Stimulated activated CD8-positive, alpha-beta memory T cell treated with anti-CD3 and anti-CD28 coated beads, Interleukin-7, amount 100 ng/mL, for 48 hours (primary cell): ENCODE results near the gene NRXN3.

Experiments used
- DNase-seq, 2 donors: peaks; one replicate each; pipeline ENCODE4 v3.0.0-alpha.2; 2020; ENCODE audit warnings: low read depth in 1 of 2; ENCODE audit errors: extremely low read depth in 1 of 2

The NRXN3 gene

DNA sequence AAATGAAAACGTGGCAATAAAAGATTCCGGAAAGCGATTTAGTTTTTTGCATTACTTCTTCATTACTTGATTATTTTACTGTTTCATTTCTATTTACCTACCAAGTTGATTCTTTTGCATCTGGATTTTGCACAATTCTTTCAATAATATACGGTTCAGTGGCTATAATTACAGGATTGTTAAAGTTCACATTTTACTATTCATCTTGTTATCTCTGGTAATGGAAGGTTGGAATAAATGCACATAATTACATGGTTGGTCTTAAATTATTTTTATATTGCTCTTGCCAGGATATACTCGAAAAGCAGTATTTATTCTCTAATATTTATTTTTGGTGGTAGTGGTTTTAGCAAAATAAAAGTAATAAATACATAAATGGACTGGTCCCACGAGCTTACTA lies 1203.3 kb downstream of the NRXN3 start:
- DNase-seq, result no peak

GRCh38 chr14:79375356-79375755 lies 1205.2 kb downstream of the NRXN3 start:
- DNase-seq, result no peak

GRCh38 chr14:79376557-79376956 lies 1206.4 kb downstream of the NRXN3 start:
- no peak for DNase-seq

- DNase-seq, result no peak
Measured at GRCh38 chr14:79378020-79378419, 1207.8 kb downstream of the NRXN3 start.

GRCh38 chr14:79379266-79379665 lies 1209.1 kb downstream of the NRXN3 start:
- DNase-seq, result no peak

GRCh38 chr14:79383031-79383430 lies 1212.9 kb downstream of the NRXN3 start:
- no peak for DNase-seq

DNA sequence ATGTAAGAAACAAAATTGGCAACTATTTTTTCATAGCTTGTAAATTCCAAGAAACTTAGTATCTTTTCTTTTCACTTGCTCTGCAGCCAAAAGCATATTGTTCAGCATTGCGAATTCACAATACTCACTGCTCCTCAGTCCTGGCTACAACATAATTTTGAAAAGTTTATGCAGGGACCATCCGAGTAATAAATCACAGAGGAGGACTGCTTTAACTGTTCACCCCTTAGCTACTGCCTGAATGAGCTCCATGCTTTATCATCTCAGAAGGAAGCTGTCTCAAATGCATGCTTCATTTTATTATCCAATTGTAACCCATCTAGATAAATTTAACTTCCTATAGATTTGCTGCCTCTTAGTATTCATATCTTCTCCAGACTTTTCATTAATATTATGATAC lies 1213.3 kb downstream of the NRXN3 start:
- no peak for DNase-seq

GRCh38 chr14:79395061-79395460 lies 1224.9 kb downstream of the NRXN3 start:
- no peak for DNase-seq

- DNase-seq, result no peak
Measured at GRCh38 chr14:79404874-79405511, 1234.8 kb downstream of the NRXN3 start.

- no peak for DNase-seq
Measured at GRCh38 chr14:79405512-79405910, 1235.3 kb downstream of the NRXN3 start.

DNA sequence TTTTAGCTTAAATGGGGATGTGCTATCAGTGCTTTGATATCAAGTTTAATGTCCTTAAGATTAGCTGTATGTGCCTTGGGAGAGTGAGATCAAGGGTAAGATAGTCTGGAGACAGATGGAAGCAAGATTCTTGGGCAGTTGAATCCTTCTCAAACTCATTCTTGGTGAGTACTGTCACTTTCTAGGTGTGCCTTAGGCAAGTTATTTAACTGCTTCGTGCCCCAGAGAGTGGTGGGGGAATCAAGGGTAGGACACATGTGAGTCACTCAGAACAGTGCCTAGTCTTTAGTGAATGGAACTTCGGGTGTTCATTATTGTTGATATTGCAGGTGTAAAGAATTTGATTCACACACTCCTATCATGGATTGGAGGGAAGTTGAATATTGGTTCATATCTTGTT lies 1237.4 kb downstream of the NRXN3 start:
- DNase-seq, result no peak

DNA sequence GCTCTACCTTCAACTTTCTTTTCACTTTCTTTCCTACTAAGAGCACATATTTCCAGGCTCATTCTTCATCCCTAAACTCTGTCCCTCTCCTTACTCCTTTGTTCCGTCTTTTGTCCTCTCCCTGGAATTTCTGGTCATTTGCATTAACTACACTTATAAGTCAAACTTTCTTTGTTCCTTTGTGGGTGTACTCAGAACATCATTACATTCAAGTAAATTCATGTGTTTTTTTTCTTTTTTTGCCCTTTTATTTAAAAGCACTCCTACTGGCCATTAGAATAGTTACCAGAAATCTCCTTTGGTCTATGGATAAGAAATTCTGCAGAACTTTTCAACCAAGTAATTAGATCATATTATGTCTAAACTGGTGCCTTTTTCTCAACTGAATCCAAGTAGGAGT lies 1238.5 kb downstream of the NRXN3 start:
- no peak for DNase-seq

DNA sequence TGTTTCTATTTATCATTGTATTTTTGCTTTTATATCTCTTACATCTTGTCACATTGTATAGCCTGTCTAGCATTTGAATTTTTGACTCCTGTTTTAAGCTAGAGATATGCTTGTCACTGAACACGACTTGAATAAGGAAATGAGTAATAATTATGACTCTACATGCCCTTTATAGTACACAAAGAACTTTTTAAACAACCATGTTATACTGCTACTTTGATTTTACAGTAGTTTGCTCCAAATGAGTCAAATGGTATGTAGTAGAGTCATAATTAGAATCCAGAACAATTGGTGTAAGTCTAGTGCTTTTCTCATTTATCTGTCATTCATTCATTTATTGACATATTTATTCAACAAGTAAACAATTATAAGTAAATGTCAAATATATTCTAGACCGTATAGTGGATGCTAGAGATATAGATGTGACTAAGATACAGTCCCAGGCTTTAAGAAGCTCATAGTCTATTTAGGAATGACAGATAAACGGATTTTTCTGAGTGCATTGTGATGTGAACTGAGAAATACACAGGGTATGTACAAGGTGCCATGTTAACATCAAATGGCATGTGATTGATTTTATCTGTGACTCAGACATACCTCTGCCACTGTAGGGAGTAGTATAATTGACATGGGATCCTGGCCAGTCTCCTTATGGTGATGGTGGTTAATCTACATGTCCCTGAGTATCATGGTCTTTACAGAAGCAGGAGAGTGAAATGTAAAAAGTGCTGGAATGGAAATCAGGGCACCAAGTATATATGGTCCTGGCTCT lies 1241.4 kb downstream of the NRXN3 start:
- no peak for DNase-seq

DNA sequence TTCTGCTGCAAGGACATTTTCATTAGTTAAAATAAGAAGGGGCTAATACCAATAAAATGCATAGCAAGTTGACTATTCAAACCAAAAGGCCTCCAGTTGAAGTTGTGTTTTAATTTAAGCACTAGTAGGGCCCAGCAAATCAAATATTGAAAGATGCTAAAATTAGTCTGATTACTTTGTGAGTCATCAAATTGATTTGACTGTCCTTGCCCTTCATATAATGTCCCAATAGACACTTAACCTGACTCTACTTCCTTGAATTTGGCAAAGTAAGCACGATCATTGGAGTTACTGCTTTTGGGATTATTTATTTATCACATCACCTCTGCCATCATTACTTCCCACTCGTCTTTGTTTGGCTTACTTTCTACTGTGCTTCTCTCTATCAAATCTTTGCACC lies 1242.6 kb downstream of the NRXN3 start:
- DNase-seq, result no peak

- no peak for DNase-seq
Measured at GRCh38 chr14:79413734-79414428, 1243.7 kb downstream of the NRXN3 start.

DNA sequence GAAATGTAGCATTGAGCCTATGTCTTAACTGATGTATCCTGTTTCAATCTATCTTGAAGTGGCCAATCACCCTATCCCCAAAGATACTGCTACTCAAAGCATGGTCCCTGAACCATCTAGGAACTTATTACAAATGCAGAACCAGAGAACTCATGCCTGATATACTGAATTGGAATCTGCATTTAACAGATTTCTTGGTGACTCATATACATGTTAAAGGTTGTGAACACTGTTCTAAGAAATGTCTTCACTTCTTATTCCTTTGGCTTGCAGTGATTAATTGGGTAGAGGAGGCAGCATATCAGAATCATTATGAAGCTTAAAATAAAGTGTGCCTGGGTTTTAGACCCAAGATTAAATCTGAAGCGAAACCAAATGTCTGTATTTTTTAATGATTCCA lies 1245.6 kb downstream of the NRXN3 start:
- DNase-seq, result no peak

DNA sequence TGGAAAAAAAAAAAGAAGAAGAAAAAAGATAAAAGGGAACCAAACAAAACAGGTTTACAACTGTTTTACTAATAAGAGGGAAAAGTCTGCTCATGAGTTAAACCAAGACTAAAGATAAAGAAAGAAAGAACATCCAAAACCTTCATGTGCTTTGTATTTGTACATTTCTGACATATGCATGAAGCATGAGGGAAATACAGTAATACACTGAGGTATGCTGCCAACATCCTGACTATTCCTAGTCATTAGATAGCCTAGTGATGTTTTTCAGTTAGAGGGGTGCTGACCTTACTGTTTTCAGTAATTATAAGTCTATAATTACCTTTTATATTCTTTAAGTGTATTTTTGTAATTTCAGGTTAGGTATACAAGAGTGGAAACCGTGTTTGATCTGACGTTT lies 1247.8 kb downstream of the NRXN3 start:
- DNase-seq, result no peak

GRCh38 chr14:79418649-79419415 lies 1248.7 kb downstream of the NRXN3 start:
- DNase-seq, result no peak

DNA sequence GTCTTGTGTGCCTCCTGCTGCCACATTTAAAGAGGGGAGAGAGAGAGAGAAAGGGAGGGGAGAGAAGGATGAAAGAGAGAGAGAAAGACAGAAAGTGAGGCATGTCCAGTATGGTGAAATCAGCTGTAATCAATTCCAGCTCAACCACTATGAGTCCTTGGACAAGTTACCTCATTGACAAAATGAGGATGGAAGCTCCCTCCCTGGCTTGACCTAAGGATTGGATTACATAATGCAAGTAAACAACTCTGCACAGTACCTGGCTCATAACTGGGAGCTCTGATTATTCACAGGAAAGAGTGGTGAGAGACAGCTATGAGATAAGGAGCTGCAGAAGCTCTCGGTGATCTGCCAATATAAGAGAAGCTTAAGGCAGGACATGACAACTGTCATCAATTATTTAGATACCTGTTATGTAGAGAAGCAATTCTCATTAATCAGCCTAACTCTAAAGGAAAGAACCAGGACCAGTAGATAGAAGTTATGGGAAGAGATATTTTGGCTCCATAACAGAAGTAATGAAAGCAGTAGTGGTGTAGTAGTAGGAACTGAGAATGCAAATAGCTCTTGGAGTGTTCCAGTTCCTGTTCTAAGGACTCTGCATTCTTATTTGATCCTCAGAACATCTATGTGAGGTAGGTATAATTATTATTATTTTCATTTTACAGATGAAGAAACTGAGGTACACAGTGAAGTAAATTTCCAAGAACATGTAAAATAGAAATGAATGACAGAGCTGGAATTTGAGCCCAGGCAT lies 1249.6 kb downstream of the NRXN3 start:
- DNase-seq, result no peak

DNA sequence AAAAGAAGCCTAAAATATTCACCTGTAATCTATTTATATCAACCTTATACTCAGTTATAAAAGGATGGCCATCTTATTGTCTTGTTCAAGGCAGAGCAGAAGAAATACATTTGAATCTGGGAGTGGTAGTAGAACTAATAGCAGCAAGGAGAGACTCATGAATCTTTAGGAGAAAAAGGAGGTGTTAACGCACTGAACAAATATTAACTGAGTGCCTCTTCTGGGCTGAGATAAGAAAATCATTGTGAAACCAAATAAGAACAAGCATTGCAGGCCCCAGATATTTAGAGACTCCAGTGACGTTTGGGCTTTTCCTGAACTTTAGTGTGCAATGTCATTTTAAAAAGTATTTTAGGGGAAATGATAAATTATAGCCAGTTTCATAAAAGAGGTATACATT lies 1250.6 kb downstream of the NRXN3 start:
- DNase-seq, result no peak

GRCh38 chr14:79421811-79422210 lies 1251.6 kb downstream of the NRXN3 start:
- no peak for DNase-seq
